GM19025 (cell line): ENCODE results near the gene PAM.
"Not testable (repeated sequence)": the region's sequence is repeated elsewhere in the genome, so short reads cannot be mapped to it uniquely, and the experiment has no call there.

ENCODE experiments used
- ATAC-seq: cut with Tn5 transposase; IDR thresholded peaks from one replicate; pipeline ENCODE4 v1.9.1; 2021; ENCODE audit warnings: mild to moderate bottlenecking, low read depth, moderate library complexity; ENCODE audit not compliant: unreplicated experiment

Gene PAM

GRCh38 chr5:102775756-102776155 is 20.7 kb downstream of the PAM start:
- not testable (repeated sequence) for ATAC-seq

- no peak for ATAC-seq
Measured at GRCh38 chr5:102777099-102777498, 22.0 kb downstream of the PAM start.

GRCh38 chr5:102778478-102778877 is 23.4 kb downstream of the PAM start:
- no peak for ATAC-seq

GRCh38 chr5:102781359-102781758 is 26.3 kb downstream of the PAM start:
- ATAC-seq, result no peak

- no peak for ATAC-seq
Measured at GRCh38 chr5:102781786-102782185, 26.7 kb downstream of the PAM start.

- ATAC-seq, result no peak
Measured at GRCh38 chr5:102782217-102782872, 27.2 kb downstream of the PAM start.

GRCh38 chr5:102787134-102787533 is 32.0 kb downstream of the PAM start:
- no peak for ATAC-seq

GRCh38 chr5:102788788-102789187 is 33.7 kb downstream of the PAM start:
- ATAC-seq, result no peak

GRCh38 chr5:102789469-102789868 is 34.4 kb downstream of the PAM start:
- no peak for ATAC-seq

- ATAC-seq, result no peak
Measured at GRCh38 chr5:102790748-102791147, 35.6 kb downstream of the PAM start.

GRCh38 chr5:102792705-102793104 is 37.6 kb downstream of the PAM start:
- no peak for ATAC-seq

- ATAC-seq, result no peak
Measured at GRCh38 chr5:102794047-102794446, 38.9 kb downstream of the PAM start.

- no peak for ATAC-seq
Measured at GRCh38 chr5:102794677-102795331, 39.7 kb downstream of the PAM start.

- no peak for ATAC-seq
Measured at GRCh38 chr5:102795526-102795925, 40.4 kb downstream of the PAM start.

- no peak for ATAC-seq
Measured at GRCh38 chr5:102796009-102796408, 40.9 kb downstream of the PAM start.

GRCh38 chr5:102796498-102796897 is 41.4 kb downstream of the PAM start:
- no peak for ATAC-seq

- ATAC-seq, result no peak
Measured at GRCh38 chr5:102797322-102797884, 42.3 kb downstream of the PAM start.

GRCh38 chr5:102798104-102798785 is 43.1 kb downstream of the PAM start:
- ATAC-seq, result no peak

GRCh38 chr5:102799017-102799416 is 43.9 kb downstream of the PAM start:
- no peak for ATAC-seq

- no peak for ATAC-seq
Measured at GRCh38 chr5:102800427-102800826, 45.3 kb downstream of the PAM start.

GRCh38 chr5:102801371-102801770 is 46.3 kb downstream of the PAM start:
- ATAC-seq, result no peak
